ENCODE results near the gene GAS2.

The GAS2 gene

DNA sequence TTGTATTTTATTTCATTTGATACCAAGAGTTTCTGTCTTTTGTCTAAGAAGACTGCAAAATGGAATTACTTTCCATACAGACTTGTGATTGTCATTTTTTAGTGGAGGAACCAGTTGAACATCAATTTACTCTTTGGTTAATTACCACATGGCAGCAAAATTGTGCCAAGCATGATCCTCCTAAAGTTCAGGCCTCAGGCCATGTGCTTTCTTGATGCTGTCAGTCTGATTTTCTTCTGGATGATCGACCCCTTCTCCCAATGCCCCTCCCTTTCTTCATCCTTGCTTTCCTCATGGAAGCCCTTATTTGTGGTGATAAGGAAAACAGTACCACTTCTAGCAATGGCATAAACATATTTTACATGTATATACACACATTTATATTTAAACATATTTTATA, 87.0 kb downstream of the GAS2 start:
- Histone ChIP-seq H3K4me3 (ENCODE audit: low read length) (no peak overlapping the region), H3K27me3 (ENCODE audit: control insufficient read depth, insufficient read depth, low read length) (no peaks in the 10 kb centered on the region), H3K9me3 (ENCODE audit: control insufficient read depth, insufficient read depth, low read length) (no peaks in the 10 kb centered on the region), H3K36me3 (ENCODE audit: control insufficient read depth, insufficient read depth, low read length) (no peaks in the 10 kb centered on the region), H3K4me1 (ENCODE audit: control insufficient read depth, insufficient read depth, low read length) (no peaks in the 10 kb centered on the region), H3K27ac (ENCODE audit: low read length) (no peak overlapping the region)
- no CpG with 5 or more reads among the region's 1 CpG for WGBS (ENCODE audit: insufficient coverage, insufficient read length)
- DNase-seq (ENCODE audit: low read depth, low spot score): no peak

- no peaks in the 10 kb centered on the region for H3K27me3 ChIP-seq (ENCODE audit: control insufficient read depth, insufficient read depth, low read length)
- no peak overlapping the region for H3K27ac ChIP-seq (ENCODE audit: low read length)
- no CpG with 5 or more reads among the region's 1 CpG for WGBS (ENCODE audit: insufficient coverage, insufficient read length)
- no peak for DNase-seq (ENCODE audit: low read depth, low spot score)
- no peak overlapping the region for H3K4me3 ChIP-seq (ENCODE audit: low read length)
- H3K36me3 ChIP-seq (ENCODE audit: control insufficient read depth, insufficient read depth, low read length): no peaks in the 10 kb centered on the region
- no peaks in the 10 kb centered on the region for H3K9me3 ChIP-seq (ENCODE audit: control insufficient read depth, insufficient read depth, low read length)
- no peaks in the 10 kb centered on the region for H3K4me1 ChIP-seq (ENCODE audit: control insufficient read depth, insufficient read depth, low read length)
These were observed 94.7 kb downstream of the GAS2 start for GRCh38 chr11:22761066-22761465.

- Histone ChIP-seq H3K4me1 (ENCODE audit: control insufficient read depth, insufficient read depth, low read length) (no peaks in the 10 kb centered on the region), H3K27me3 (ENCODE audit: control insufficient read depth, insufficient read depth, low read length) (no peaks in the 10 kb centered on the region), H3K9me3 (ENCODE audit: control insufficient read depth, insufficient read depth, low read length) (no peaks in the 10 kb centered on the region), H3K36me3 (ENCODE audit: control insufficient read depth, insufficient read depth, low read length) (no peaks in the 10 kb centered on the region), H3K4me3 (ENCODE audit: low read length) (no peak overlapping the region), H3K27ac (ENCODE audit: low read length) (no peak overlapping the region)
- DNase-seq (ENCODE audit: low read depth, low spot score): no peak
- WGBS (ENCODE audit: insufficient coverage, insufficient read length): no CpG with 5 or more reads among the region's 1 CpG
These were observed 96.8 kb downstream of the GAS2 start for GRCh38 chr11:22763166-22763565.

DNA sequence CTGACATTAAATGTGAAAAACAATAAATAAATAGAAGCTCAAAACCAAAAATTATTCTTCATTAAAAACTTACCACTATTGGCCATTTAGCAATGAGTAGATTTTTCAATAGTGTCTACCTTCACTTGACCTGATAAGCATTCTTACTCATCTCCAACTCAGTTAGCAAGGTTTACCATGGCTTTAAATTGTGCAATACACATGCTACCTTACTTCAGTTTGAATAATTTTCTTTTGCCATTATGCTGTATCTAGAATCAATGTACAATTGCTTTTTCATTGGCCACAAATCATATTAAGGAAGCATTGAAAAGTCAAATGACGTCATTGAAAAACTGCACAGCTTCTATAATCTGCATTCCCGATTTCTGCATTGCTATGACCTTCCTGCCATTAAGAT, 98.3 kb downstream of the GAS2 start:
- Histone ChIP-seq H3K27me3 (ENCODE audit: control insufficient read depth, insufficient read depth, low read length) (no peaks in the 10 kb centered on the region), H3K9me3 (ENCODE audit: control insufficient read depth, insufficient read depth, low read length) (no peaks in the 10 kb centered on the region), H3K4me1 (ENCODE audit: control insufficient read depth, insufficient read depth, low read length) (no peaks in the 10 kb centered on the region), H3K27ac (ENCODE audit: low read length) (no peak overlapping the region), H3K36me3 (ENCODE audit: control insufficient read depth, insufficient read depth, low read length) (no peaks in the 10 kb centered on the region), H3K4me3 (ENCODE audit: low read length) (no peak overlapping the region)
- DNase-seq (ENCODE audit: low read depth, low spot score): no peak
- no CpG with 5 or more reads among the region's 2 CpGs for WGBS (ENCODE audit: insufficient coverage, insufficient read length)

DNA sequence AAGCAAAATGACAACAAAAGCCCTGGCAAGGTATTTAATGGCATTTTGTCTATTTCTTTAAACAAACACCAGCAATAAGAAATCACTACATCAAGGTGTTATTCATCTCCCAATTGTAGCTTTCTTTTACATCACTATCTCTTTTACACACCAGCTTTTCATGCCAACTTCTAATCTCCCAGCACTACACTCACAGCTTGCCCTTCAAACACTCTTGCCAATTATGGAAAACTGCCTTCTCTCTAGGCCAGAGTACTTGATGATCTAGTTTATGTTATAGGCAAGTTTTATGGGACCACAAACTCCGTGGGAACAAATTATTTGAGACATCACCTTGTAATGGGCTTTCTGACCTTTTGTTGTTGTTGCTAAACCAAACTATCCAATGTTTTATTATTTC, 101.9 kb downstream of the GAS2 start:
- WGBS (ENCODE audit: insufficient coverage, insufficient read length): no CpG with 5 or more reads among the region's 1 CpG
- Histone ChIP-seq H3K4me3 (ENCODE audit: low read length) (no peak overlapping the region), H3K36me3 (ENCODE audit: control insufficient read depth, insufficient read depth, low read length) (no peaks in the 10 kb centered on the region), H3K27me3 (ENCODE audit: control insufficient read depth, insufficient read depth, low read length) (no peaks in the 10 kb centered on the region), H3K27ac (ENCODE audit: low read length) (no peak overlapping the region), H3K4me1 (ENCODE audit: control insufficient read depth, insufficient read depth, low read length) (no peaks in the 10 kb centered on the region), H3K9me3 (ENCODE audit: control insufficient read depth, insufficient read depth, low read length) (no peaks in the 10 kb centered on the region)
- DNase-seq (ENCODE audit: low read depth, low spot score): no peak

DNA sequence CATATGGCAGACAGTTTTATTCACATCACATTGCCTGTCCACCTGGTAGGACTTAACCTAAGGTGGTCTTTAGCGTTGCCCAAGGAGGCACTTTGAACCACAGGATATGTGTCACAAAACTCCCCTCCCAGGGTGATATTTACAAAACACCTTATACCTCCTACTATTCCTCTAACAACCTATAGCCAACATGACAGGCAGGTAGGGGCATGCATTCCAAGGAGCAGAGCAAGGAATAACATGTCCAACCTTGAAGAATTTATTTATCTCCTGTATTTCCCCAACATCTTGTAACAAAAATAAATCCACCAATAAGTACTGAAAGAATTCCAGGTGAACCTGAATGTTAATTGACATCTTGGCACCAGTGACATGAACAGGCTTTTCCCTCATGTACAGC, 102.7 kb downstream of the GAS2 start:
- Histone ChIP-seq H3K36me3 (ENCODE audit: control insufficient read depth, insufficient read depth, low read length) (no peaks in the 10 kb centered on the region), H3K9me3 (ENCODE audit: control insufficient read depth, insufficient read depth, low read length) (no peaks in the 10 kb centered on the region), H3K27me3 (ENCODE audit: control insufficient read depth, insufficient read depth, low read length) (no peaks in the 10 kb centered on the region), H3K27ac (ENCODE audit: low read length) (no peak overlapping the region), H3K4me3 (ENCODE audit: low read length) (no peak overlapping the region), H3K4me1 (ENCODE audit: control insufficient read depth, insufficient read depth, low read length) (no peaks in the 10 kb centered on the region)
- no CpG with 5 or more reads among the region's 1 CpG for WGBS (ENCODE audit: insufficient coverage, insufficient read length)
- DNase-seq (ENCODE audit: low read depth, low spot score): no peak

DNA sequence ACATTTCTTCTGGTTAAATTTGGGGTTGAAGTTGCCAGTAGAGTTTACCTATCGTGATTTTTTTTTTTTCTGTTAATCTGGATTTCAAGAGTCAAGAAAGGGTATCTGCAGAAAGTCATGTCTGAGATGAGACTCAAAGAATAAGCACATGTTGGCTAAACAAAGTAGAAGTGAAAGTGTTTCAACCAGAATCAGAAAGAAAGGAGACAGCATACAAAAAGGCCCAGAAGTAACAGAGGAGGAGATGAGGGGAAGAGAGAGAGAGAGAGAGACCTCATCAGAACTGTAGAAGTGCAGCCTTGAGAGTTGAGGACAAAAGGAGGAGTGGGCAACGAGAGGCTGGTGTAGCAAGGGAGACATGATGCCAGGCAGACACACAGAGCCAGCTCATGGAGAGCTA, 108.3 kb downstream of the GAS2 start:
- Histone ChIP-seq H3K9me3 (ENCODE audit: control insufficient read depth, insufficient read depth, low read length) (no peaks in the 10 kb centered on the region), H3K4me3 (ENCODE audit: low read length) (no peak overlapping the region), H3K4me1 (ENCODE audit: control insufficient read depth, insufficient read depth, low read length) (no peaks in the 10 kb centered on the region), H3K36me3 (ENCODE audit: control insufficient read depth, insufficient read depth, low read length) (no peaks in the 10 kb centered on the region), H3K27me3 (ENCODE audit: control insufficient read depth, insufficient read depth, low read length) (no peaks in the 10 kb centered on the region), H3K27ac (ENCODE audit: low read length) (no peak overlapping the region)
- no CpG with 5 or more reads among the region's 2 CpGs for WGBS (ENCODE audit: insufficient coverage, insufficient read length)
- no peak for DNase-seq (ENCODE audit: low read depth, low spot score)

DNA sequence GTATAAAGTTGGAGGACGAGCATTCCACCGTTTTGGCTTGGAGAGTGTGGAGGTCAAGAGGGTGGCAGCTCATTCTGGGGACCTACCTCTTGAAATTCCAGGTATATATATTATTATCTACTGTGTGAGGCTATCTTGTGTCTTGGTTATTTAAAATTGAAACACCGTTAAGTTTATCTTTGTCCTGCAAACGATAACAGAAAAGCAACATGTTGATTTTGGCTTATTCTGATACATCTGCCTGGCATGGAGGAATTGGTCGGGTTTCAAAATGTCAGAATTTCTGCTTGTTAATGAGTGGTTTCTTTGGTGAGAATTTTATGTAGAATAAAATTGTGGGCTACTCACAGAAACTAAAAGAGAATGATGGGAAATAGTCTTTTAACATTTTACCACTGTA, 108.8 kb downstream of the GAS2 start:
- H3K4me1 ChIP-seq (ENCODE audit: control insufficient read depth, insufficient read depth, low read length): no peaks in the 10 kb centered on the region
- DNase-seq (ENCODE audit: low read depth, low spot score): no peak
- no peak overlapping the region for H3K4me3 ChIP-seq (ENCODE audit: low read length)
- H3K9me3 ChIP-seq (ENCODE audit: control insufficient read depth, insufficient read depth, low read length): no peaks in the 10 kb centered on the region
- no peaks in the 10 kb centered on the region for H3K36me3 ChIP-seq (ENCODE audit: control insufficient read depth, insufficient read depth, low read length)
- no CpG with 5 or more reads among the region's 5 CpGs for WGBS (ENCODE audit: insufficient coverage, insufficient read length)
- H3K27ac ChIP-seq (ENCODE audit: low read length): no peak overlapping the region
- H3K27me3 ChIP-seq (ENCODE audit: control insufficient read depth, insufficient read depth, low read length): no peaks in the 10 kb centered on the region

DNA sequence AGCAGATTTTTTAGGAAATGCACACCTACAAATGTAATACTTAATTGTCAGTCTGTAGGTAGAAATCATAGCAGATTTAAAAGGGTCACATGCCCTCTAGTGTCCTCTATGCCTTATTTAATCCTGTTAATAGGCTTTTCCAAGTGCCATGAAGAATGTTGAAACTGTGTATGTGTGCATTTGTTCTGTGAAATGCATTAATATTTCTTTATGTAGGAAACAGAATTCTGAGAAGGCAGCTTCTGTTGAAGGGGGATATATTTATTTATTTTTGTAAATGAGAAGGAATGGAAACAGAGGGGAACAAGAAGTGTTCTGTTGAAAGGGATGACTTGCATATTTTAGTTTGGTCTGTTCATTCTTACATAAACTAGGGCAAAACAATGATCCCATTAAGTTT, 112.2 kb downstream of the GAS2 start:
- no peaks in the 10 kb centered on the region for H3K4me1 ChIP-seq (ENCODE audit: control insufficient read depth, insufficient read depth, low read length)
- no peak for DNase-seq (ENCODE audit: low read depth, low spot score)
- no peaks in the 10 kb centered on the region for H3K27me3 ChIP-seq (ENCODE audit: control insufficient read depth, insufficient read depth, low read length)

DNA sequence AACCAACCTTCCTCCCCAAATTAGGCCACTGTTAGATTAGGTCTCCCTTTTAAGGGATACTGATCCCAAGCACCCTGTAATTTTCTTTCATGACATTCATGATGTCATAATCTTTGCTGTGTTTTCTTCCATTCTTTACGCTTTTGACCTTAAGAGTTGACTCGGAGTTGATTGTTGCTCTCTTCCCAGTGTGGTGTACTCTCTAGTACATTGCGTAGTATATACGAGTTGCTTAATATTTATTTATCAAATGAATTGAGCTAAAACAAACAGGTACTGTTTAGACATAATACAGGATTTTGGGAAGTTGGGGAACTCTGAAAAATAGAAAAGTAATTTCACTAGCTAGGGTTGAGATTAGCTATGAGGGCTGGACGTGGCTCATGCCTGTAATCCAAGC, 113.4 kb downstream of the GAS2 start:
- WGBS (ENCODE audit: insufficient coverage, insufficient read length): no CpG with 5 or more reads among the region's 5 CpGs
- DNase-seq (ENCODE audit: low read depth, low spot score): no peak
- H3K36me3 ChIP-seq (ENCODE audit: control insufficient read depth, insufficient read depth, low read length): no peaks in the 10 kb centered on the region
- H3K27me3 ChIP-seq (ENCODE audit: control insufficient read depth, insufficient read depth, low read length): no peaks in the 10 kb centered on the region
- no peak overlapping the region for H3K27ac ChIP-seq (ENCODE audit: low read length)
- no peak overlapping the region for H3K4me3 ChIP-seq (ENCODE audit: low read length)
- H3K4me1 ChIP-seq (ENCODE audit: control insufficient read depth, insufficient read depth, low read length): no peaks in the 10 kb centered on the region
- no peaks in the 10 kb centered on the region for H3K9me3 ChIP-seq (ENCODE audit: control insufficient read depth, insufficient read depth, low read length)

More for the DNA sequence above, 112.2 kb downstream of the GAS2 start:
- H3K27ac ChIP-seq (ENCODE audit: low read length): no peak overlapping the region
- H3K36me3 ChIP-seq (ENCODE audit: control insufficient read depth, insufficient read depth, low read length): no peaks in the 10 kb centered on the region
- no peaks in the 10 kb centered on the region for H3K9me3 ChIP-seq (ENCODE audit: control insufficient read depth, insufficient read depth, low read length)
- H3K4me3 ChIP-seq (ENCODE audit: low read length): no peak overlapping the region

DNA sequence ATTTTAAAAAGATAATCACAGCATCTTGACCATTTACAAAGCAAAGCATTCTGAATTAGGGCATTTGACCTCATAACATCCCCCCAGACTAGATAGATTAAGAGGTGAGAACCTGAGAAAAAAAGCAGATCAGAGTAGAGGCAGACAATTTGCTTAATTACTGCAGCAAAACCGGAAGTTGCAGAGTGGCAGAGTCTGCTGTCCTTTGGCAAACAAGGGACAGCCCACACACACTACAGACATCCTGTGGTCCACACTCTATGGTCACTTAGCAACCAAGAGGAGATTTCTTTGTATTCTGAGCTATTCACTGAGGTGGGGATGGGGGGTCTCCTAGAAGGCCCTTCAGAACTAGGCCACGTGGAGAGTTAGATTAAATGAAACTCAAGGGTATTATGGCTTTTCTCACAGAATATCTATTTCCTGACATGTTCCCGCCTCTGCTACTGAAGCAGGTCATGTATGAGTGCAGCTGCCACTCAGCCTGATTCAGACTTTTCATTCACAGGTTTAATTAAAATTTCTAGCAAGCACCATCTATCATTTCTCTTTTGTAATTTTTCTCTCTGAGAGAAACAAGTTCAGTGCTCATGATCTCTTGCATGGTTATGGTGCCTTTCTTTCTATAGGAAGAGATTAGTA, 114.7 kb downstream of the GAS2 start:
- WGBS (ENCODE audit: insufficient coverage, insufficient read length): no CpG with 5 or more reads among the region's 3 CpGs
- H3K36me3 ChIP-seq (ENCODE audit: control insufficient read depth, insufficient read depth, low read length): no peaks in the 10 kb centered on the region
- H3K27me3 ChIP-seq (ENCODE audit: control insufficient read depth, insufficient read depth, low read length): no peaks in the 10 kb centered on the region
- H3K9me3 ChIP-seq (ENCODE audit: control insufficient read depth, insufficient read depth, low read length): no peaks in the 10 kb centered on the region
- H3K4me1 ChIP-seq (ENCODE audit: control insufficient read depth, insufficient read depth, low read length): no peaks in the 10 kb centered on the region
- no peak overlapping the region for H3K4me3 ChIP-seq (ENCODE audit: low read length)
- no peak for DNase-seq (ENCODE audit: low read depth, low spot score)
- no peak overlapping the region for H3K27ac ChIP-seq (ENCODE audit: low read length)
